ENCODE data around the gene MEPCE. TPM values are rescaled to one million over a fixed set of nuclear protein-coding genes. Genes with fewer than 3 reads are reported as not detected.
A peak's percentile ranks its signal among the peaks of the same experiment; 100 is the strongest.

MEPCE gene
- total RNA-seq, 2 experiments from 2014 or later: 44.2 to 65.6 TPM

DNA sequence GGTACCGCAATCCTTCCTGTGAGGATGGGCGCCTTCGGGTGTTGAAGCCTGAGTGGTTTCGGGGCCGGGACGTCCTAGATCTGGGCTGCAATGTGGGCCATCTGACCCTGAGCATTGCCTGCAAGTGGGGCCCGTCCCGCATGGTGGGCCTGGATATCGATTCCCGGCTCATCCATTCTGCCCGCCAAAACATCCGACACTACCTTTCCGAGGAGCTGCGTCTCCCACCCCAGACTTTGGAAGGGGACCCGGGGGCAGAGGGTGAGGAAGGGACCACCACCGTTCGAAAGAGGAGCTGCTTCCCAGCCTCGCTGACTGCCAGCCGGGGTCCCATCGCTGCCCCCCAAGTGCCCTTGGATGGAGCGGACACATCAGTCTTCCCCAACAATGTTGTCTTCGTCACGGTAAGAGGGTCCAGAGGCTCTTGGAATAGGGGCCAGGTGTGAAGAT lies 1.7 kb downstream of the MEPCE start:
- ChIA-PET CTCF (ENCODE audit: unreplicated experiment) (no interaction called here), POLR2A (interaction anchor here (0.6 to 1.4 kb wide), 2 partner anchors 14 to 57 kb away, joined by 3 to 6 read pairs; no protein-coding TSS in a partner anchor)
- H3K9me3 ChIP-seq (ENCODE audit: low read length): no peaks in the 10 kb centered on the region
- peaks cover 60% of the 10 kb centered on the region for H3K36me3 ChIP-seq (ENCODE audit: insufficient read depth, low read length)
- peak overlapping the region; percentile 91 for H3K4me3 ChIP-seq (ENCODE audit: low read depth, low read length, poor library complexity, severe bottlenecking)
- H3K4me1 ChIP-seq (ENCODE audit: insufficient read depth, low read length, poor library complexity, severe bottlenecking): peaks cover 53% of the 10 kb centered on the region
- H3K27ac ChIP-seq (ENCODE audit: low read depth, low read length, poor library complexity, severe bottlenecking): peak overlapping the region; percentile 93
- no peak for DNase-seq (ENCODE audit: low spot score)
- H2AFZ ChIP-seq (ENCODE audit: low read length): no peak overlapping the region
- BruUV-seq (replicated peaks): no TSS peak
- peak overlapping the region; percentile 83 for H3K4me2 ChIP-seq (ENCODE audit: low read length)
- TF ChIP-seq, protein P1, sequence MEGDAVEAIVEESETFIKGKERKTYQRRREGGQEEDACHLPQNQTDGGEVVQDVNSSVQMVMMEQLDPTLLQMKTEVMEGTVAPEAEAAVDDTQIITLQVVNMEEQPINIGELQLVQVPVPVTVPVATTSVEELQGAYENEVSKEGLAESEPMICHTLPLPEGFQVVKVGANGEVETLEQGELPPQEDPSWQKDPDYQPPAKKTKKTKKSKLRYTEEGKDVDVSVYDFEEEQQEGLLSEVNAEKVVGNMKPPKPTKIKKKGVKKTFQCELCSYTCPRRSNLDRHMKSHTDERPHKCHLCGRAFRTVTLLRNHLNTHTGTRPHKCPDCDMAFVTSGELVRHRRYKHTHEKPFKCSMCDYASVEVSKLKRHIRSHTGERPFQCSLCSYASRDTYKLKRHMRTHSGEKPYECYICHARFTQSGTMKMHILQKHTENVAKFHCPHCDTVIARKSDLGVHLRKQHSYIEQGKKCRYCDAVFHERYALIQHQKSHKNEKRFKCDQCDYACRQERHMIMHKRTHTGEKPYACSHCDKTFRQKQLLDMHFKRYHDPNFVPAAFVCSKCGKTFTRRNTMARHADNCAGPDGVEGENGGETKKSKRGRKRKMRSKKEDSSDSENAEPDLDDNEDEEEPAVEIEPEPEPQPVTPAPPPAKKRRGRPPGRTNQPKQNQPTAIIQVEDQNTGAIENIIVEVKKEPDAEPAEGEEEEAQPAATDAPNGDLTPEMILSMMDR (conservative IDR thresholded peaks at IDR 0.05; ENCODE audit: low read length): no peak
- no peak for TF ChIP-seq EZH2phosphoT487 (IDR thresholded peaks at IDR 0.05; ENCODE audit: borderline replicate concordance, low read depth, low read length)
- H3K9me2 ChIP-seq (ENCODE audit: insufficient read depth, low read length): no peaks in the 10 kb centered on the region
- H4K20me1 ChIP-seq (ENCODE audit: insufficient read depth, low read length): peaks cover 9% of the 10 kb centered on the region; the same call in 1 of the 2 replicates
- intact Hi-C loops (cut with micrococcal nuclease; ENCODE audit: unreplicated experiment): loop anchor here (1.0 kb wide), 1 partner anchor 46 kb away; no protein-coding TSS in a partner anchor
- H3K79me2 ChIP-seq (ENCODE audit: insufficient read depth, low read depth, low read length): peaks cover 48% of the 10 kb centered on the region

DNA sequence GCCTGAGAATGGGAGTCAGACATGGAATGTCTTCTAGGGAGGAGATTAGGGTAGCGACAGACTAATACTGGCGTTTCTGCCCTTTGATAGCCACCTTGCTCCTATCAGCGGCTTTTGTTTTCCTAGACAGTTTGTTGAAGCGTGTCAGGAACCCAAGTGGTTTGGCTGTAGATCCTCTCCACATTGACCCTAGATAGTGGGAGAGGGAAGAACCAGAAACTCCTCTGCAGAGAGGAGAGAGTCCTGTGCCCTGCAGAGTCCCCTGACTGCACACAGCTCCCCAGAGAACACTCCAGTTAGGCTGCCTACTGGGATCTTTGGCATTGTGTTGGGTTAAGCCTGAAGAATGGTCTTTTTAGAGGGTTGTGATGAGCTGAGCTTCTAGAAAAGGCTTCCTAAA lies 2.4 kb downstream of the MEPCE start:
- intact Hi-C loops (cut with micrococcal nuclease; ENCODE audit: unreplicated experiment): no loop called here
- Histone ChIP-seq H3K4me2 (ENCODE audit: low read length) (peak overlapping the region; percentile 83), H3K79me2 (ENCODE audit: insufficient read depth, low read depth, low read length) (peaks cover 48% of the 10 kb centered on the region), H3K9me3 (ENCODE audit: low read length) (no peaks in the 10 kb centered on the region), H3K4me1 (ENCODE audit: insufficient read depth, low read length, poor library complexity, severe bottlenecking) (peaks cover 59% of the 10 kb centered on the region), H2AFZ (ENCODE audit: low read length) (no peak overlapping the region), H3K4me3 (ENCODE audit: low read depth, low read length, poor library complexity, severe bottlenecking) (peak overlapping the region; percentile 91), H4K20me1 (ENCODE audit: insufficient read depth, low read length) (peaks cover 9% of the 10 kb centered on the region; the same call in 1 of the 2 replicates), H3K9me2 (ENCODE audit: insufficient read depth, low read length) (no peaks in the 10 kb centered on the region), H3K27ac (ENCODE audit: low read depth, low read length, poor library complexity, severe bottlenecking) (peak overlapping the region; percentile 50), H3K36me3 (ENCODE audit: insufficient read depth, low read length) (peaks cover 60% of the 10 kb centered on the region)
- DNase-seq (ENCODE audit: low spot score): no peak
- BruUV-seq (replicated peaks): no TSS peak
- ChIA-PET CTCF (ENCODE audit: unreplicated experiment) (no interaction called here), POLR2A (no interaction called here)
- TF ChIP-seq EZH2phosphoT487 (IDR thresholded peaks at IDR 0.05; ENCODE audit: borderline replicate concordance, low read depth, low read length): no peak
- TF ChIP-seq, protein P1 (conservative IDR thresholded peaks at IDR 0.05; ENCODE audit: low read length): no peak

DNA sequence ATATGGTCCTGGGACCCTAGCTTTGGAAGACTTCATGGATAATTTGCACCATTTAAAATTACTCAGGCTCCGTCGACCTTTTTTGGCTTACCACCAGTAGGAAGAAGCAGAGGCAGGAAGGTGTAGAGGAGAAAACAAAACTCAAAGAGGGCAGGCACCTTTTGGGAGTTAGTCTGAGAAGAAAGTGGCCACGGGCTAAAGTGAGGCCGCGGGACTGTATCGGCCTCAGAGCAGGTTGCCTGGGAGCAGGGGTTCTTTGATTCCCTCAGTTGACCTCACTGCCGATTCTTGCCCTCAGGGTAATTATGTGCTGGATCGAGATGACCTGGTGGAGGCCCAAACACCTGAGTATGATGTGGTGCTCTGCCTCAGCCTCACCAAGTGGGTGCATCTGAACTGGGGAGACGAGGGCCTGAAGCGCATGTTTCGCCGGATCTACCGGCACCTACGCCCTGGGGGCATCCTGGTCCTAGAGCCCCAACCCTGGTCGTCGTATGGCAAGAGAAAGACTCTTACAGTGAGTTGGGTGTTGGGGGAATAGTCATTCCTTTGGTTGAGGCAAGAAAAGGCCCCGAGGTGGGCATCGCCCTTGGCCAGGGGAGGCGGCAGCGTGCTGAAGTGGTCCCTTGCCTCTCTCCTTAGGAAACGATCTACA lies 3.1 kb downstream of the MEPCE start:
- H3K4me1 ChIP-seq (ENCODE audit: insufficient read depth, low read length, poor library complexity, severe bottlenecking): peaks cover 58% of the 10 kb centered on the region
- no peaks in the 10 kb centered on the region for H3K9me3 ChIP-seq (ENCODE audit: low read length)
- no peak overlapping the region for H2AFZ ChIP-seq (ENCODE audit: low read length)
- POLR2A ChIA-PET: no interaction called here
- peak overlapping the region; percentile 91 for H3K4me3 ChIP-seq (ENCODE audit: low read depth, low read length, poor library complexity, severe bottlenecking)
- H3K79me2 ChIP-seq (ENCODE audit: insufficient read depth, low read depth, low read length): peaks cover 48% of the 10 kb centered on the region
- CTCF ChIA-PET (ENCODE audit: unreplicated experiment): no interaction called here
- peak overlapping the region; percentile 50 for H3K27ac ChIP-seq (ENCODE audit: low read depth, low read length, poor library complexity, severe bottlenecking)
- peaks cover 60% of the 10 kb centered on the region for H3K36me3 ChIP-seq (ENCODE audit: insufficient read depth, low read length)
- DNase-seq (ENCODE audit: low spot score): no peak
- peak overlapping the region; percentile 85 for H3K4me2 ChIP-seq (ENCODE audit: low read length)
- TF ChIP-seq EZH2phosphoT487 (IDR thresholded peaks at IDR 0.05; ENCODE audit: borderline replicate concordance, low read depth, low read length): no peak
- TF ChIP-seq, protein P1 (conservative IDR thresholded peaks at IDR 0.05; ENCODE audit: low read length): no peak
- intact Hi-C loops (cut with micrococcal nuclease; ENCODE audit: unreplicated experiment): no loop called here
- H3K9me2 ChIP-seq (ENCODE audit: insufficient read depth, low read length): no peaks in the 10 kb centered on the region
- H4K20me1 ChIP-seq (ENCODE audit: insufficient read depth, low read length): peaks cover 9% of the 10 kb centered on the region; the same call in 1 of the 2 replicates
- no TSS peak for BruUV-seq (replicated peaks)

Data from OCI-LY7 (cell line).